Neural cell (in vitro differentiated cells): ENCODE results near the gene PTPN20. TPM values are rescaled to one million over a fixed set of nuclear protein-coding genes. Genes with fewer than 3 reads are reported as not detected.

Experiments
- H2AFZ ChIP-seq: fragments of 200-600, 300-800 bp; sonication (generic), shearing (Covaris generic); 2 replicates; pipeline ENCODE4 v1.6.0; 2014; ENCODE audit warnings: low read depth, mild to moderate bottlenecking, antibody characterized with exemption, low read length, moderate library complexity
- H3F3A ChIP-seq: fragments of 200-600 bp; shearing (Covaris generic); 2 replicates; pipeline ENCODE4 v1.6.1; 2016; ENCODE audit warnings: mild to moderate bottlenecking, moderate library complexity, mixed read lengths, antibody characterized with exemption, low read length; ENCODE audit not compliant: insufficient read depth, poor library complexity, severe bottlenecking
- H3K27ac ChIP-seq: fragments of 200-600, 300-800 bp; sonication (generic), shearing (Covaris generic); 2 replicates; pipeline ENCODE4 v1.5.1; 2014; ENCODE audit warnings: mild to moderate bottlenecking, low read length, moderate library complexity
- H3K27me3 ChIP-seq: fragments of 300-800, 200-600 bp; sonication (generic), shearing (Covaris generic); 2 replicates; pipeline ENCODE4 v1.6.0; 2014; ENCODE audit warnings: mild to moderate bottlenecking, low read depth, low read length, moderate library complexity; ENCODE audit not compliant: insufficient read depth
- H3K36me3 ChIP-seq: fragments of 300-800, 200-600 bp; sonication (generic), shearing (Covaris generic); 2 replicates; pipeline ENCODE4 v1.5.1; 2014; ENCODE audit warnings: mild to moderate bottlenecking, antibody characterized with exemption, low read length, moderate library complexity; ENCODE audit not compliant: insufficient read depth
- H3K4me2 ChIP-seq: fragments of 300-800, 200-600 bp; sonication (generic), shearing (Covaris generic); 2 replicates; pipeline ENCODE4 v1.6.0; 2014; ENCODE audit warnings: mild to moderate bottlenecking, low read length
- H3K4me3 ChIP-seq: fragments of 300-800, 200-600 bp; sonication (generic), shearing (Covaris generic); 2 replicates; pipeline ENCODE4 v1.5.1; 2014; ENCODE audit warnings: mild to moderate bottlenecking, low read length, moderate library complexity
- H3K79me2 ChIP-seq: fragments of 200-600 bp; shearing (Covaris generic); replicated peaks from 2 replicates; pipeline ENCODE4 v1.6.0; 2014; ENCODE audit warnings: mild to moderate bottlenecking, low read length, moderate library complexity; ENCODE audit not compliant: insufficient read depth
- H3K9ac ChIP-seq: fragments of 300-800, 200-600 bp; sonication (generic), shearing (Covaris generic); 2 replicates; pipeline ENCODE4 v1.6.1; 2016; ENCODE audit warnings: mild to moderate bottlenecking, low read length, mixed read lengths
- H3K9me2 ChIP-seq: fragments of 200-600 bp; shearing (Covaris generic); 2 replicates; pipeline ENCODE4 v1.6.1; 2016; ENCODE audit warnings: mild to moderate bottlenecking, low read length, mixed read lengths; ENCODE audit not compliant: insufficient read depth
- H3K9me3 ChIP-seq: fragments of 200-600, 300-800 bp; sonication (generic), shearing (Covaris generic); 2 replicates; pipeline ENCODE4 v1.6.1; 2016; ENCODE audit warnings: mild to moderate bottlenecking, mixed run types, low read length, moderate library complexity, mixed read lengths
- H4K20me1 ChIP-seq: fragments of 200-600 bp; shearing (Covaris generic); 2 replicates; pipeline ENCODE4 v1.6.1; 2016; ENCODE audit warnings: mild to moderate bottlenecking, mixed run types; ENCODE audit not compliant: insufficient read depth
- CTCF ChIP-seq: fragments of 450-650 bp; IDR thresholded peaks from 2 replicates; pipeline ENCODE4 v1.5.1; 2014; ENCODE audit warnings: antibody characterized with exemption, mild to moderate bottlenecking, moderate library complexity; ENCODE audit not compliant: poor library complexity, severe bottlenecking
- EP300 ChIP-seq: fragments of 450-650 bp; conservative IDR thresholded peaks from 2 replicates; pipeline ENCODE4 v1.6.1; 2014; ENCODE audit warnings: antibody characterized with exemption, mild to moderate bottlenecking, moderate library complexity; ENCODE audit not compliant: poor library complexity, severe bottlenecking
- EZH2 ChIP-seq: fragments of 200-600, 300-800 bp; shearing (Covaris generic), sonication (generic); IDR thresholded peaks from 2 replicates; pipeline ENCODE4 v1.6.1; 2014; ENCODE audit warnings: antibody characterized with exemption, low read length, borderline replicate concordance, mild to moderate bottlenecking; ENCODE audit not compliant: insufficient read depth, poor library complexity, severe bottlenecking
- MXI1 ChIP-seq: fragments of 450-650 bp; conservative IDR thresholded peaks from 2 replicates; pipeline ENCODE4 v1.6.1; 2014; ENCODE audit warnings: antibody characterized with exemption, mild to moderate bottlenecking; ENCODE audit not compliant: poor library complexity, severe bottlenecking
- POLR2AphosphoS5 ChIP-seq: IDR thresholded peaks from 2 replicates; pipeline ENCODE4 v1.6.1; 2012
- RAD21 ChIP-seq: fragments of 450-650 bp; conservative IDR thresholded peaks from 2 replicates; pipeline ENCODE4 v1.6.1; 2014; ENCODE audit warnings: antibody characterized with exemption, mild to moderate bottlenecking, moderate library complexity
- REST ChIP-seq: IDR thresholded peaks from 2 replicates; pipeline ENCODE4 v1.6.1; 2012; ENCODE audit warnings: borderline replicate concordance
- SMC3 ChIP-seq: fragments of 450-650 bp; conservative IDR thresholded peaks from 2 replicates; pipeline ENCODE4 v1.6.1; 2014; ENCODE audit warnings: antibody characterized with exemption, mild to moderate bottlenecking, moderate library complexity; ENCODE audit not compliant: poor library complexity
- TAF1 ChIP-seq: IDR thresholded peaks from 2 replicates; pipeline ENCODE4 v1.6.1; 2012; ENCODE audit warnings: low read depth
- polyA plus RNA-seq: library from polyadenylated mRNA; depleted of rRNA; stranded (reverse); fragments of >200 nt; gene quantifications from 2 replicates; pipeline ENCODE4 v1.2.3, GENCODE V29; 2014

Gene PTPN20
- polyA plus RNA-seq, 1 donor from 2014 or later = not detected

DNA sequence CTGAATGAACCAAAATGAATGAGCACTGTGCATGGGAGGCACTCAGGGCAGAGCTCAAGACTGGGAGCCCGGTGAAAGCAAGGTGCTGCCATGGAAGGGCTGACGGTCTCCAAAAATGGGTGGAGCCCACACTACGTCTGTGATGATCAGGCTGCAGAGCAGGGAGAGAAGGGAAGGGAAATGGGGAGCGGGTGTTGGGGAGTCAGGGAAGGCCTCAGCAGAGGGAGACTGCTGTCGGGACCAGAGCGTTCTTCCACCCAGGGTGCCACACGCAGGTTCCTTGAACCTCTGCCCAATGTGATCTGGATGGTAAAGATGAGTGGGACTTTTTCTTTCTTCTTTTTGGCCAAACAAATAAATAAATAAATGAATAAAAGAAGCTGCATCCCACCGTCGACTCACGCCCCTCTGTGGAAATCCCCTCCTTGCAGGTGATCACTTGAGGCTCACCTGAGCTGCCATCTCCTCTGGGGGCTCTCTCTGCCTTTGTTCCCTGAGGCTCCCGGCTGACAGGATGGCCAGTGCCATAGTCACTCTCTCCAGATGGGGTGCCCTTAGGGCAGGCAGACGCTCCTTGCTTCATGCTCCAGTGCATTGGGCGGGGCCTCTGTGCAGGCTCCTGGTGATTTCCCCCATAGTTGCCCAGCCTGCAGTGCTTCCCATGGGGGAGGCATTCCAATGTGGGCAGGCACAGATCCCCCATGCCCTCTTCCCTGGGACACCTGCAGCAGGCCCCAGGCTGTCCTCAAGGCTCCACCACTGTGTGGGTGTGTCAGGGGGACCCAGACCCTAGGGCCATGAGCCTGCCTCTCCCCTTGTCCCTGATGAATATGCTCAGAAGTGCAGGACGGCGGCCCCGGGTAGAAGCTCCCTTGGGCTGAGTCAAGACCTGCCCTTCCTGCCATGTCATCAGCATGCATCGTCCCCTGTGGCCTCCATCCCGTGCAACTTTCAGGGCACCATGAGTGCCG, 131.8 kb downstream of the PTPN20 start:
- H3K9me3 ChIP-seq = no peaks in the 10 kb centered on the region
- H3K27ac ChIP-seq = no peak overlapping the region
- no peak overlapping the region for H2AFZ ChIP-seq
- no peaks in the 10 kb centered on the region for H3K79me2 ChIP-seq
- H3K4me2 ChIP-seq = no peak overlapping the region
- H3K36me3 ChIP-seq = no peaks in the 10 kb centered on the region
- no peak overlapping the region for H3K9ac ChIP-seq
- H3F3A ChIP-seq = no peaks in the 10 kb centered on the region
- no peak overlapping the region for H3K4me3 ChIP-seq
- no peaks in the 10 kb centered on the region for H3K9me2 ChIP-seq
- TF ChIP-seq EZH2 (no peak), EP300 (no peak)
- no peaks in the 10 kb centered on the region for H4K20me1 ChIP-seq
- H3K27me3 ChIP-seq = no peaks in the 10 kb centered on the region

- TF ChIP-seq RAD21 (no peak), TAF1 (no peak), CTCF (no peak), EZH2 (no peak), EP300 (no peak), SMC3 (no peak), POLR2AphosphoS5 (no peak), REST (no peak), MXI1 (no peak)
- H2AFZ ChIP-seq = no peak overlapping the region
- H3F3A ChIP-seq = no peaks in the 10 kb centered on the region
- H3K9me3 ChIP-seq = no peaks in the 10 kb centered on the region
- H3K4me3 ChIP-seq = no peak overlapping the region
- H3K27ac ChIP-seq = no peak overlapping the region
- no peak overlapping the region for H3K4me2 ChIP-seq
- H3K27me3 ChIP-seq = no peaks in the 10 kb centered on the region
- no peaks in the 10 kb centered on the region for H4K20me1 ChIP-seq
- H3K9me2 ChIP-seq = no peaks in the 10 kb centered on the region
- no peaks in the 10 kb centered on the region for H3K36me3 ChIP-seq
- H3K79me2 ChIP-seq = no peaks in the 10 kb centered on the region
- H3K9ac ChIP-seq = no peak overlapping the region
Measured at GRCh38 chr10:47043928-47044538, 132.8 kb downstream of the PTPN20 start.
